Neural progenitor cell (in vitro differentiated cells): ENCODE data around the gene MAN2A1.

Experiments used
- EZH2phosphoT487 ChIP-seq: fragments of 200-600 bp; sonication (generic); IDR thresholded peaks from 2 replicates; pipeline ENCODE4 v1.6.1; 2017; ENCODE audit warnings: antibody characterized with exemption
- TF ChIP-seq, protein P1 (sequence below): fragments of 200-600 bp; sonication (generic); IDR thresholded peaks from 2 replicates; pipeline ENCODE4 v1.5.1; 2017; ENCODE audit warnings: antibody characterized with exemption, mild to moderate bottlenecking

DNA sequence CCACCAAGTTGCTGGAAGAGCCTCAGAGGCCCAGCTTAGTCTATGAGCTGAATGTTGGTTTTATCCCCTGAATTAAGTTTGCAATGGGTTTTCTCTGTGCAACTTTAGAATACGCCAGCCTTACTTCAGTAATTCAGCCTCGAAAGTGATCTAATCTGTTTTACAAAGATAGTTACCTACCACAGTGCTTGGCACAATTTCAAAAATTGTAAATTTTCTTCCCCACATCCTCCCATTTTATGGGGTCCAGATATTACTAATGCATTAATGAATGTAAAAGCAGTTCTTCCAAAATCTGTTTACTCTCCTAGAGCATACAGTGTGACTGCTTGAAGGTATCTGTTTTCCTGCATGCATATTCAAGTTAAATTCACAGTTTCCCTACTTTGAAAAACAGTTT is 172.6 kb downstream of the MAN2A1 start:
- TF ChIP-seq, protein P1, sequence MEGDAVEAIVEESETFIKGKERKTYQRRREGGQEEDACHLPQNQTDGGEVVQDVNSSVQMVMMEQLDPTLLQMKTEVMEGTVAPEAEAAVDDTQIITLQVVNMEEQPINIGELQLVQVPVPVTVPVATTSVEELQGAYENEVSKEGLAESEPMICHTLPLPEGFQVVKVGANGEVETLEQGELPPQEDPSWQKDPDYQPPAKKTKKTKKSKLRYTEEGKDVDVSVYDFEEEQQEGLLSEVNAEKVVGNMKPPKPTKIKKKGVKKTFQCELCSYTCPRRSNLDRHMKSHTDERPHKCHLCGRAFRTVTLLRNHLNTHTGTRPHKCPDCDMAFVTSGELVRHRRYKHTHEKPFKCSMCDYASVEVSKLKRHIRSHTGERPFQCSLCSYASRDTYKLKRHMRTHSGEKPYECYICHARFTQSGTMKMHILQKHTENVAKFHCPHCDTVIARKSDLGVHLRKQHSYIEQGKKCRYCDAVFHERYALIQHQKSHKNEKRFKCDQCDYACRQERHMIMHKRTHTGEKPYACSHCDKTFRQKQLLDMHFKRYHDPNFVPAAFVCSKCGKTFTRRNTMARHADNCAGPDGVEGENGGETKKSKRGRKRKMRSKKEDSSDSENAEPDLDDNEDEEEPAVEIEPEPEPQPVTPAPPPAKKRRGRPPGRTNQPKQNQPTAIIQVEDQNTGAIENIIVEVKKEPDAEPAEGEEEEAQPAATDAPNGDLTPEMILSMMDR = no peak
- no peak for TF ChIP-seq EZH2phosphoT487
